ENCODE measurements around the gene OR2A14. TPM values are rescaled to one million over a fixed set of nuclear protein-coding genes. Genes with fewer than 3 reads are reported as not detected.

OR2A14 gene, protein sequence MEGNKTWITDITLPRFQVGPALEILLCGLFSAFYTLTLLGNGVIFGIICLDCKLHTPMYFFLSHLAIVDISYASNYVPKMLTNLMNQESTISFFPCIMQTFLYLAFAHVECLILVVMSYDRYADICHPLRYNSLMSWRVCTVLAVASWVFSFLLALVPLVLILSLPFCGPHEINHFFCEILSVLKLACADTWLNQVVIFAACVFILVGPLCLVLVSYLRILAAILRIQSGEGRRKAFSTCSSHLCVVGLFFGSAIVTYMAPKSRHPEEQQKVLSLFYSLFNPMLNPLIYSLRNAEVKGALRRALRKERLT
- not detected in 2 replicates for total RNA-seq

DNA sequence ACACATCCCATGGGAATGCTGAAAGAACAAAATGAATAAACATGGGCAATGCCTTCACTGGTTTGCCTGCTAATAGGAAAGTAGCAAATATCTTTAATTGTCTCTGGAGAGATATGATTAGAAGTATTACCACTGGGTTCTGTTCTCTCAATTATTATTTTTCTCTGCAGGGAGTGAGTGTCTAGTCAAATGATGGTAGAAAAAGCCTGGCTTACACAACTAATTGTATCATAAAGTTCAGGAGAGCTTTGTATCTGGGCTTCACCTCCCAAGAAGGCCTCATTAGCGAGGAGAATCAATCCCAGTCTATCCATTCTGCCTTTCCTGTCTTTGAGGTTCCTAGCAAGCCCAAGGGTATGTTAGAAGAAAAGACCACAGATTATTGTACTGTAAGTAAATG, at the start of gene OR2A14:
Gene OR2A14 (plus strand): TSS at position 301 of the 400 bp plus-strand sequence. CDS start 5,937 bp downstream, outside the sequence.

DNA sequence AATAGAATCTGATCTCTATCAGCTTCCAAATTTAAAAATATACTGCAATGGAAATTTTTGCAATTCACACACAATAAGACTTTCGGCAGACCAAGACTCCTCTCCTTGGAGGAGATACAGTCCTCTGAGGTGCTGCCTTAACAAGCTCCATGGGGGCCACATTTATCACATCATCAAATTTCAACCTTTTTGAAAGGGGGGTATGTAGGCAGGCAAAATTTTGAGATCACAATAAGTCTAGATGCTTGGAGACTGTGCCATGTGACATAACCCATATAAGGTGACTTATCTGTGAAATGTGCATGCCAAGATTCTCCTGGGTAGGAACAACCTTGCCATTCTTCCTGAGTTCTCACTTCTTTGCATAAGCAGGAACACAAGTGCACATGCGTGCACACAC, 37.0 kb upstream of the OR2A14 start, which contains the start of gene OR2A12:
Gene OR2A12 (plus strand): TSS at position 301 of the 400 bp plus-strand sequence. CDS start 8,830 bp downstream, outside the sequence.

DNA sequence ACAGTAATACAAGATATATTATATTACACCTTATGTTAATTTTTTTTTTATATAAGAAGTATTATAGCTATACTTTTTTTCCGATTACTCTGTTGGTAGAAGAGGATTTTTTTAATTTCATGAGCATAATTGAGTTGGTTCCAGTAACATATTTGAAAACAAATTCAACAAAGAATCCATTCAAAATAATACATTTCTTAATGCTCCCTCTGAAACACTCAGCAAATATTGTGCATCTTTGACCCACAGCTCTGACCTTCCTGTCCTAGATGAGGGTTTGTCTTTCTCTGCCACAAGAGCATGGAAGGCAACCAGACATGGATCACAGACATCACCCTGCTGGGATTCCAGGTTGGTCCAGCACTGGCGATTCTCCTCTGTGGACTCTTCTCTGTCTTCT, 13.7 kb upstream of the OR2A14 start, which contains the start of gene OR2A2:
Gene OR2A2 (plus strand): TSS at position 301 of the 400 bp plus-strand sequence. CDS start 0 bp downstream, at position 301.

Other genes with a start within 250 kb of the OR2A14 start
- 17.1 and 28.4 TPM in 2 replicates for gene TCAF1, start 221.0 kb upstream of the OR2A14 start, total RNA-seq
- not detected in 2 replicates for gene OR2F2, start 187.9 kb upstream of the OR2A14 start, total RNA-seq
- gene OR2F1, start 168.3 kb upstream of the OR2A14 start, total RNA-seq = not detected in 2 replicates
- gene OR6B1, start 122.9 kb upstream of the OR2A14 start, total RNA-seq = not detected in 2 replicates
- not detected in 2 replicates for gene OR2A5, start 74.2 kb upstream of the OR2A14 start, total RNA-seq
- gene OR2A25, start 53.4 kb upstream of the OR2A14 start, total RNA-seq = not detected in 2 replicates
- not detected in 2 replicates for gene OR2A12, start 36.9 kb upstream of the OR2A14 start, total RNA-seq
- not detected in 2 replicates for gene OR2A2, start 13.6 kb upstream of the OR2A14 start, total RNA-seq
- gene CTAGE4, start 60.3 kb downstream of the OR2A14 start, total RNA-seq = 0.14 and 2.1 TPM in 2 replicates
- 24.6 and 27.1 TPM in 2 replicates for gene ARHGEF35, start 72.7 kb downstream of the OR2A14 start, total RNA-seq
- not detected in 2 replicates for gene OR2A42, start 116.4 kb downstream of the OR2A14 start, total RNA-seq
- gene OR2A7, start 141.6 kb downstream of the OR2A14 start, total RNA-seq = 1.6 and 2.1 TPM in 2 replicates
- 6.6 and 7.2 TPM in 2 replicates for gene CTAGE8, start 146.1 kb downstream of the OR2A14 start, total RNA-seq
- not detected in 2 replicates for gene OR2A1, start 189.2 kb downstream of the OR2A14 start, total RNA-seq
- gene ARHGEF5, start 232.2 kb downstream of the OR2A14 start, total RNA-seq = 16.4 and 24.9 TPM in 2 replicates

All from nasal cavity respiratory epithelium epithelial cell of viscerocranial mucosa (primary cell).